ENCODE measurements around the gene FAM13A.
"Not testable (repeated sequence)": the region's sequence is repeated elsewhere in the genome, so short reads cannot be mapped to it uniquely, and the experiment has no call there.

The FAM13A gene

DNA sequence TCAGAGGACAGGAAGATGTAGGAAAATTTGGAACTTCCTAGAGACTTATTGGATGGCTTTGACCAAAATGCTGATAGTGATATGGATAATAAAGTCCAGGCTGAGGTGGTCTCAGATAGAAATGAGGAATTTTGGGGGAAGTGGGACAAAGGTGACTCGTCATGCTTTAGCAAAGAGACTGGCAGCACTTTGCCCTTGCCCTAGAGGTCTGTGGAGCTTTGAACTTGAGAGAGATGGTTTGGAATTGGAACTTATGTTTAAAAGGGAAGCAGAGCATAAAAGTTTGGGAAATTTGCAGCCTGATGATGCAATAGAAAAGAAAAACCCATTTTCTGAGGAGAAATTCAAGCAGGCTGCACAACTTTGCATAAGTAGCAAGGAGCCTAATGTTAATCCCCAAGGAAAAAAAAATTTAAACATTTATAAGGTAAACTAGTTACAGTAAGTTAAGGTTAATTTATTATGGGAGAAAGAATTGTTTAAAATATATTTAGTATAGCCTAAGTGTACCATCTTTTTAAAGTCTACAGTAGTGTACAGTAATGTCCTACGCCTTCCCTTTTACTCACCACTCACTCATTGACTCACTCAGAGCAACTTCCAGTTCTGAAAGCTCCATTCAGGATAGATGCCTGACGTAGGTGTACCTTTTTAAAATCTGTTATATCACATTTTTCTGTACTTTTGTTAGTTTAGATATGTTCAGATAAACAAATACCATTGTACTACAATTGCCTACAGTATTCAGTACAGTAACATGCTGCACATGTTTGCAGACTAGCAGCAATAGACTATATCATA, 101.2 kb downstream of the FAM13A start:
- no peak for DNase-seq

DNA sequence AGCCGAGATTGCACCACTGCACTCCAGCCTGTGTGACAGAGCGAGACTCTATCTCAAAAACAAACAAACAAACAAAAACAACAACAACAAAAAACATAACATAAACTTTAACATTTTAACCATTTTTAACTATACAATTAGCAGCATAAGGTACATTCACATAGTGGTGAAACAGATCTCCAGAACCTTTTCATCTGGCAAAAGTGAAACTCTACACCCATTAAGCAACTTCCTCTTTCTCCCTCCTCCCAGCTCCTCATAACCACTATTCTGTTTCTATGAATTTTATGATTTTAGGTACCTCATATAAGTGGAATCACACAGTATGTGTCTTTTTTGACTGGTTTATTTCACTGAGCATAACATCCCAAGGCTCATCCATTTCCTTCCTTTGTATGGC, 103.6 kb downstream of the FAM13A start:
- DNase-seq, result no peak

DNA sequence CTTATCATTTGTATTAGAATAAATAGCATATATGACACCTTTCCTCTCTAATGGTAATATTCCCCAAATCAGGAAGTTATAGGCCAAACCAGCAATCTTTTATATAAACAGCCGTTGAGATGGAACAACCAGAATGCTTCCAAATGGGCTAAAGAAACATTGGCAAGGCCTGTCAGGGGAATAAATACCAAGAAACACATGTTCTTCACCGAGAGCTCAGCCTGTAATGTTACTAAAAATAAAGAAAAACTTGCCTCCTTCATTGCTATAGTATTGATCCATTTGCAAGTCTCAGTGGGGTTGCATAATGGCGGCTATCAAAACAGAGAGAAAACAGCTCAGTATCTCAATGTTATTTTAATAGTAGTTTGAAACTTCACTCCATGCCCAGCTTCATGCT, 104.9 kb downstream of the FAM13A start:
- DNase-seq, result no peak

DNA sequence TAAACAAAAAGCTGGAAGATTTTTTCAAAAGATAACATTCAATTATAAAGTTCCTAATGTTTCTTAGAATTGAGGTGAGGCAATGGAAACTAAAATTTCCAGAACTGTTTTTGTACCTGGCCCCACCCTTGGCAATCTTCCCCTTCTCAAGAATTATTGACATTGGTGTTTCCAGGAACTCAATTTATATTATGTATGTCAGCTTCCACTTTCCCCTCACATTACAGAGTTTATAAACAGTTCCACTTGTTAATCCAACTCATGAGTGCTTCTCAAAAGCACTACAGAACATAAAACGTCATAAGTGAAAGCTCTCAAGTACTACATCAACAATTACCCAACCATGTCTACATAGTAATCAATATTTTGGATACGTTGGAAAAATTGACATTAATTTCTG, 107.4 kb downstream of the FAM13A start:
- no peak for DNase-seq

DNA sequence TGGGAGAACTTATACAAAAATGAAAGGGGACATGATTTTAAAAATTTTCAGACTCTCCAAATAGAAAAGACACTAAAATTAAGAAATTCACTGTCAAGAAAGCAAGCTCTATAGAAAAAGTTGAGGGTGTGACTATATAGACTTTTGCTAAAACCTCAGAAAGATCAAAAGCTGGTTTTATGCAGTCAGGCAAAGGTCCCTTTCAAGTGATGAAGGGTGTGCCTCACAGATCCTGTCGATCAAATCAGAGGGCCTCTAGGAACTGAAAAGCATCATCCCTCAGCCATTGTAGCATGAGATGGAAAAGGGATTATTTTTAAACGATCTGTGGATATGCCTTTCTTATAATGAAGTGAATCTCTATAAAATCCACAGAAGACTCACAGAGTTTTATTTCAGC, 116.5 kb downstream of the FAM13A start:
- no peak for DNase-seq

DNA sequence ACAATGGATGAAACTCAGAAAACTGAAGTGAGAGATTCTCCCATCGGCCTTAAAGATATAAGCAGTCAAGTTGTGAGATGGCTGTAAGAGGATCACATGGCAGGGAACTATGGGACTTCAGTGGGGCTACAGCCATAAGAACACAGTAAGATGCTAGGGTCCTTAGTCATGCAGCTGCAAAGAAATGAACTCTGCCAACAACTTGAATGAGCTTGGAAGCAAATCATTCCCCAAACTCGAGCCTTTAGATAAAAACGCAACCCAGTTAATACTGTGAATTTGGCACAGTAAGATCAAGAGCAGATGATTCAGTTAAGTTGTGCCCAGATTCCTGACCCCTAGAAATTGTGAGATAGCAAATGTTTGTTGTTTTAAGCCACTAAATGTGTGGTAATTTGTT, 117.3 kb downstream of the FAM13A start:
- DNase-seq, result peak; percentile 54

DNA sequence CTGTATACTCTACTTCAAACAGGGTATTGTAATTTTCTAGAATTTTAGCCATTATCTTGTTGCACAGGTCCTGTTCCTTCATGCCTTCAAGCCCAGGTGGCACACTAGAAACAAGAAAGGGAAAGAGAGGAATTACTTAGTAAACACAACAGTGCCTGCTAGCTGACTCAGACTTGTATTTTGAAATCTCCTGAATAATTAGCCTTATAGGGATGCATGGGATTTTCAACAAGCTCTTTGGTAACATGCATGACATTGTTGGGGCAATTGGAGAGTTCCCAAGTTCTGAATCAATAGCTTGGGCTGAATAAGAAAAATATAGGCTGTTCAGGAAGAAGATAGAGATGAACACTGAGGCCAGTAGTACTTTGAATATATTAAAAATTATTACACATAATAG, 118.8 kb downstream of the FAM13A start:
- peak; percentile 93 for DNase-seq

DNA sequence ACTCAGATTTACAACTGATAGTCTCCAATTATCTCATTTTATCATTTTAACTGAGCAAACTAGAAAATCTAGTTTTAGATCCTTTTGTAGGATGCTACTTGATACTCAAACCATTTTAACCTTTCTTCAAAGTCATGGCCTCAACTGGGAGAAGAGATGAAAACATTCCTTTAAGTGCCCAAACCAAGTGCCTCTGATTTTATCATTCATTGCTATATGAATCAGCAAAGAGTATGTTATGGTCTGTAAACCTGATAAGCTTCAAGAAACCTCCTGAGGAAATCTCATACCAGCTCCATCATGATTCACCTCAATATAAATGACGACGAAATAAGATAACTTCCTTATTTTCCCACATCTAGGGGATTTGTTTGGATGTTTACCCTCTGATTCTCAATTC, 119.9 kb downstream of the FAM13A start:
- peak; percentile 37 for DNase-seq

DNA sequence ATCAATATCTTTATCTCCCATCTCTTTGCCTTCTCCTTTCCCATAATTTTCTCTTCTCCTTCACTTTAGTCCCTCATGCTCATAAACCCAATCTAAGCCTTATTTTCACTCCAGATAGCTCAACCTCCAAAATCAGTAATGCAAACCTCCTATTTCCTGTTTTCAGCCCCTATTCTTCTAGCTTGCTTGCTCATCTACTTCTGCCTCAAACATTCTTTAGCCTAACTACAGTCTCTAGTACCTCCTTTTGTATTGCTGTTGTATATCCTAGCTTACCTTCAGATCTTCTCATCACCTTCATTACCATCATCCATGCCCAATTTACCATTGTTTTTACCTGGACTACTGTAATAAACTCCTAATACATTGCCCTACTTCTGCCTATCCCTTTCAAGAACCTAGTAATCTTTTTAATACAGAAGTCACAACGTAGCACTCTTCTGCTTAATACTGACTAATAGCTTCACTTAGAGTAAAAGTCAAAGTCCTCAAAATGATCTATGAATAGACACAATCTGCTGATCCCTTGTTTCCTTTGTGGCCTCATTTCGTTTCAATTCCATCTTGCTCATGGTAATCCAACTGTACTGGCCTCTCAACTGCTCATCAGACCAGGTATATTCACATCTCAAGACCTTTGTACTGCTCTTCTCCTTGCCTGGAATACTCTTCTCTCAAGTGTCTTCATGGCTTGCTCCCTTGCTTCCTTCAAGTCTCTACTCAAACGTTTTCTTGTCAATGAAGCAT, 123.4 kb downstream of the FAM13A start:
- DNase-seq, result no peak

DNA sequence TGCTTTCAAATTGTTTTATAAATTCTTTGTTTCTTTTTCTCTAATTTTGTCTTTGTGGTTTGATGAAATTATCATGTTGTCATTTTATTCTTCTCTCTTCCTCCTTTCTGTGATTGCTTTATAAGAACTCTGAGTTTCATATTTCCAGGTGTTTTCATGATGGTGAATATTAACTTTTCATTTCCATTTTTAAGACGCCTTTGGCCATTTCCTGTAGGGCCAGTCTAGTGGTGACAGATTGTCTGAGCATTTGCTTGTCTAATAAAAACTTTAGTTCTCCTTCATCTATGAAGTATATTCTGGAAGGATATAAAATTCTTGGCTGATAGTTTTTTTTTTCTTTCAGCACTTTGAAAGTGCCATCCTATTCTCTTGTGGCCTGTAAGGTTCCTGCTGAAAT, 128.1 kb downstream of the FAM13A start:
- no peak for DNase-seq

DNA sequence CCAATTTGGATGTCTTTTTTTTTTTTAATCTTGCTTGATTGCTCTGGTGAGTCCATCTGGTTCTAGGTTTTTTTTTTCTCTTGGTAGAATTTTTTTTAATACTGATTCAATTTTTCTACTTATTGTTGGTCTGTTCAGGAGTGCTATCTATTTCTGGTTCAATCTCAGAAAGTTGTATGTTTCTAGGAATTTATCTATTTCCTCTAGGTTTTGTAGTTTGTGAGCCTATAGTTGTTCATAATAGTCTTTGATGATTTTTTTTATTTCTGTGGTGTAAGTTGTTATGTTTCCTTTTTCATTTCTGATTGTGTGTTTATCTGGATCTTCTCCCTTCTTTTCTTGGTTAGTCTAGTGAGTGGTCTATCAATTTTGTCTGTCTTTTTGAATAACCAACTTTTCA, 129.6 kb downstream of the FAM13A start:
- DNase-seq, result no peak

DNA sequence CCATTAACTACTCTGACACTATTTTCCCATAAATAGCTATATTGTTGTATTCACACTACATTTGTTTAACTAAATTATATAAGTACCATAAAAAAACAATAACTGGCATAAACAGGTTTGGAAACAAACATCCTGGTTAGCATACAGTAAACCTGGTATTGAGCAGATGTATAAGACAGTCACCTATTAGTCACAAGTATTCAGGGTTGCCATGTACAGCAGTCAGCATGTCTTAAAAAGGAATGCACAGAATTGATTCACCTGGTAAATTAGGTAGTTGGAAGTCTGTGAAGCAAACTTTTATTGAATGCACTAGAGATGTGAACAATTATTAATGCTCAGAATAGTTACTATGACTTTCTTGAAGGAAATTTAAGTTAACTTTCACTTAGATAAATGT, 137.9 kb downstream of the FAM13A start:
- no peak for DNase-seq

DNA sequence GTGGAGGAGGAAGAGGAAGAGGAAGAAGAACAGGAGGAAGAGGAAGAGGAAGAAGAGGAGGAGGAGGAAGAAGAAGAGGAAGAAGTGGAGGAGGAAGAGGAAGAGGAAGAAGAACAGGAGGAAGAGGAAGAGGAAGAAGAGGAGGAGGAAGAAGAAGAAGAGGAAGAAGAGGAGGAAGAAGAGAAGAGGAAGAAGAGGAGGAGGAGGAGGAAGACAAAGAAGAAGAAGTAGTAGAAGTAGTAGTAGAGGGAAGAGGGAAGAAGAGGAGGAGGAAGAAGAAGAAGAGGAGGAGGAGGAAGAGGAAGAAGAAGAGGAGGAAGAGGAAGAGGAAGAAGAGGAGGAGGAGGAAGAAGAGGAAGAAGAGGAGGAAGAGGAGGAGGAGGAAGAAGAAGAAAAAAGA, 143.8 kb downstream of the FAM13A start:
- not testable (repeated sequence) for DNase-seq

DNA sequence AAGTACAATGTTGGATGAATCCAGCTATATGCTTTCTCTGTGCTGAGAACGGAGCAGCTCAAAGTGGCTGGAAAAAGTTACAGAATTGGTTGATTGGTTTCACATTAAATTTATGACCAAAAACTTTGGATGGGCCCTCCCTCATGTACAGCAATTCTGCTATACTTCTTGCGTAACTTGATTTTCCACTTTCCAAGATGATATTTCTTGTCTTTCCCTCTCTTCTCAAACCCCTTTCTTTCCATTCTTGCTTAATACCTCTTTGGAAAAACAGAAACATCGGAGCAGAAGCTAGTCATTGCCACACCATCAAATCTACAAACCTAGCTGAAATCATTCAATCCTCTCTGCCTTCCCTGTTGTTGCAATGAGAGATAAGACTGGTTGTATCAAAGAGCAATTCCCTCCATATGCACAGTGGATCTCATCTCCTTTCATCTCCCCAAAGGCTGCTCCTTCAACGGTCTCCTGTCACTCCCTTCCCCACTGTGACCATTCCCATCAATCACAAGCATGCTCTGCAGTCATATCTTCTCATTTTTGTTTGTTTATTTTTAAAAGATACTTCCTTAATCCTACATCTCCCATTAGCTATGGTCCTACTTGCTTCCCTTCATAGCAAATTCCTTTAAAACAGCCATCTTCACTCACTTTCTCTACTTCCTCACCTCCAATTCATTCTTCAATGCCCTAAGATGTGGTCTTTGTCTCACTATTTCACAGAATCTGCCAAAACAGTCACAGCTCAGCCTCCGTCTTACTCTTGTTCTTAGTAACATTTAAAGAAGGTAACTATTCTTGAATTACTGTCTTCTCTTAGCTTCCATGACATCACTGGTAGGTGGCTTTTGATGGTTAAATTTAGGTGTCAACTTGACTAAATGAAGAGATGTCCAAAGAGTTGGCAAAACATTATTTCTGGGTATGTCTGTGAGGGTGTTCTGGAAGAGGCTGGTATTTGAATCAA, 145.5 kb downstream of the FAM13A start:
- no peak for DNase-seq

DNA sequence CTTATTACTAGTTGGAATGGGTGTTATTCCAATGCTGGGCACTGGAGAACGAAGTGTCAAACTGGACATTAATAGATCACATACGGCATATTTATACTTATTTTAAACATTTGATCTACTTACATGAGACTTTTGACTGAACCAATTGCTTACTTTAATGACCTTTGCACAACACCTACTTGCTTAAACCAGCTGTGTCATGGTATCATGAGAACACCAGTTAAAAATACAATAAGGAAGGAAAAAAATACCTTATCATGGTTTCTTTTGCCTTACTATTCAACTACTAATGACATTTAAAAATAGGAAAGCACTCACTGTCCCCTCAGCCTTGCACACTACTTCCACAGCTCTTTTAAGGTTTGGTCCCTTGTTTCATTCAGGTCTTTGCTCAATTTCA, 146.9 kb downstream of the FAM13A start:
- DNase-seq, result no peak

DNA sequence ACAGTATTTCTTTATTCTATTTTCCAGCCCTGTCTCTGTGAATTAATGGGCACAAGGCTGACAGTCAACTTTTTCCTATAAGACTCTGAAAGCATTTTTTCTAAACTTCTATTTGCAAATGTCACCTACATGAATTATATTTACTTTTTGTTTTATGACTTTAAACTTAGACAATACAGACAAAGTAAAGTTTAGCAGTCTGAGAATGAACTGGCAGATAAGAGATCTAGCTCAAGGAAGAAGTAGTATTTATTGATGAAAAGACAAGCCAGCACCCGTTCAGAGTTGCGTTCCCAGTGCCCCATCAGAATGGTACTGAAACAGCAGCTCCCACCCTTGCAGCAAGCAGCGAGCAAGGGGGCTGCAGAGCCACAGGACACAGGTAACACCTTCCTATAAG, 148.5 kb downstream of the FAM13A start:
- no peak for DNase-seq

DNA sequence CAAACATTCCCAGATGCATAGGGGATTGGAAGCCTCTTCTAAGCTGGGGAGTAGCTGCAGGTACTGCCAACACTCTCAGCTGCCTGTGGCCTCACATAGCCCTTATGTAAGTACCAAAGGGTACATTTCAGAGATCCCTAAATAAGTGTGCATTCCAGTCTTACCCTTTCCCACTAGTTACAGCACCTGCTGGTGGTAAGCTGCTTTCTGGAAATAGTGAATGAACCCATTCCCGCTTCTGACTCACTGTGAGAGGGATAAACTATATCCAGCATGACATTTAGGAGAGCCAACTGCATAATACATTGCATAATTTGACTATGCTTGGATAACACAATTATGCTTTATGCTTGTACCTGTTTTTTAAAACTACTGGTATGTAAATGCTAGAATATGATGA, 149.0 kb downstream of the FAM13A start:
- peak; percentile 10 for DNase-seq

DNA sequence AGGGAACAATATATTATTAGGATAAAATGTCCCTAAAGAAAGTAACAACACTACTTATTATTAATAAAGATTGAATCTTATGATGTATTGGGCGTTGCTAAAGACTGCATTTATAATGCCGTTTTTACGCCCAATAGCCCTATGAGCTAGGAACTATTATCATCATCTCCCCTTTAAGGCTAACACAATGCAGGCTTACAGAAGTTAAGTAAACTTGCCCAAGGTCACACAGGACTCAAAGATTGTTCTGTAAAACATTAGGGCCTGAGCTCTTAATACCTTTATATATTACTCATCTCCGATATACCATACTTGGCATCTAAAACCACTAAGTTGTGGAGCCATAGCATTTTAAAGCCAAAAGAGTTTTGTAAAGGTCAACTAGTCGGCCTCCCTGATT, 149.5 kb downstream of the FAM13A start:
- peak; percentile 2 for DNase-seq

DNA sequence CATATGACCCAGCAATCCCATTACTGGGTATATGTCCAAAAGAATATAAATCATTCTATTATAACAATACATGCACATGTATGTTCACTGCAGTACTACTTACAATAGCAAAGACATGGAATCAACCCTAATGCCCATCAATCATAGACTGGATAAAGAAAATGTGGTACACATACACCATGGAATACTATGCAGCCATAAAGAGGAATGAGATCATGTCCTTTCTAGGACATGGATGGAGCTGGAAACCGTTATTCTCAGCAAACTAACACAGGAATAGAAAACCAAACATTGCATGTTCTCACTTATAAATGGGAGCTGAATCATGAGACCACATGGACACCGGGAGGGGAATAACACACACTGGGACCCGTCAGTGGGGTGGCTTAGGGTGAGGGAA, 152.7 kb downstream of the FAM13A start:
- DNase-seq, result not testable (repeated sequence)

DNA sequence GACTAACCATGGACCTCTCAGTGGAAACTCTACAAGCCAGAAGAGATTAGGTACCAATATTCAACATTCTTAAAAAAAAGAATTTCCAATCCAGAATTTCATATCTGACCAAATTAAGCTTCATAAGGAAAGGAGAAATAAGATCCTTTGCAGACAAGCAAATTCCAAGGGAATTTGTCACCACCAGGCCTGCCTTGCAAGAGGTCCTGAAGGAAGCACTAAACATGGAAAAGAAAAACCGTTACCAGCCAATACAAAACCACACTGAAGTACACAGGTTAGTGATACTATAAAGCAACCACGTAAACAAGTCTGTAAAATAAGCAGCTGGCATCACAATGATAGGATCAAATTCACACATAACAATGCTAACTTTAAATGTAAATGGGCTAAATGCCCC, 156.6 kb downstream of the FAM13A start:
- DNase-seq, result peak; percentile 62

DNA sequence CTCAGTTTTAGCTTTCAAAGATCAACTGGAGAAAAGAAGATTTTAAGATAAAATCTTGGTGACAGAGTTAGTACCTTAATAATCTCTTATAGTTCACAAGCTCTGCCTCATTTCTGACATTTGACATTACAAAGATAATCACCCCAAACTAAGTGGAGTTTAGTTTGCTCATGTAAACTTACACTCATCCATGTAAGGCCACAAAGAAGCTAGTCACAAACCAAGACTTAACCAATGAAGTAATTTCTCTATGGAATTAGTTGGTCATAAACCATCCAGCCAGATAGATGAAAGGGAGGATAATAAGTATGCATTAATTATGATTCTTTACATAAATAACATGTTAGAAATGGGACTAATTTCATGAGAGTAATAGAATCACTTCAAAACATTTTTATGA, 159.2 kb downstream of the FAM13A start:
- no peak for DNase-seq

DNA sequence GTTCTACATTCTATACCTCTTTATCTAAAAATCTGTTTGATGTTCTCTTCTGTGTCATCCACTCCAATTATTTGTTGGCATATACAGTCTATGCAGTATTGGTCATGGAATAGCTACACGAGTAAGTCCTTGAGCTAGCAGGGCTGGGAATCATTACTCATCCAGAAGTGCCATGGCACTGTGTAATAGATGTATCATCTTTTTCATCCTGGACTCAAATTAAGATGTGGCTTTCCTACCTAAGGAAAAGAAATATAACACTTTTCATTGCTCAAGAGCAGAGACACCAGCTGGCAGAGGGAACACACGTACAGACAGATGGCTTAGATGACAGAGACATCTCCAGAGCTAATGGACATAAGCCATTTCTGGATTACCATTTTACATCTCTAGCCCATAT, 159.8 kb downstream of the FAM13A start:
- no peak for DNase-seq

DNA sequence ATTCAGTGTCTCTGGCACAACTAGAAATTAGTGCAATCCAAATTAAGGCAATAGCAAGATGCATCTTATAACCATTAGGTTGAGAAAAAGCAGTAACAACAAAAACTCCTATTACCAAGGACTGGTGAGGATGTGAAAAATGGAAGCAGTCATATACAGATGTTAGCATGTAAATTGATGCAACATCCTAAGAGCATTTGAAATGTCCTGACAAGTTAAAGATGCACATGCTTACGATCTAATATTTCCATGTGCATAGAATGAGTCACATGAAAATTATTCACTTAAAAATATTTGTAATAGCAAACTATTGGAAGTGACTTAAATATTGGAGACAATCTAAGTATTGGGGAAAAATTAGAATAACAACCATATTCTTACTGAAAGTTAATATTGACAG, 163.0 kb downstream of the FAM13A start:
- DNase-seq, result peak; percentile 62

Measured in fibroblast of upper back skin (primary cell).